GM19099 (cell line): ENCODE measurements around the gene PKP1.

Experiments
- POLR2A ChIP-seq: IDR thresholded peaks from 3 replicates; pipeline ENCODE4 v1.6.1; 2011; ENCODE audit warnings: low read depth; ENCODE audit not compliant: insufficient read length; ENCODE audit errors: extremely low read depth

PKP1 gene

DNA sequence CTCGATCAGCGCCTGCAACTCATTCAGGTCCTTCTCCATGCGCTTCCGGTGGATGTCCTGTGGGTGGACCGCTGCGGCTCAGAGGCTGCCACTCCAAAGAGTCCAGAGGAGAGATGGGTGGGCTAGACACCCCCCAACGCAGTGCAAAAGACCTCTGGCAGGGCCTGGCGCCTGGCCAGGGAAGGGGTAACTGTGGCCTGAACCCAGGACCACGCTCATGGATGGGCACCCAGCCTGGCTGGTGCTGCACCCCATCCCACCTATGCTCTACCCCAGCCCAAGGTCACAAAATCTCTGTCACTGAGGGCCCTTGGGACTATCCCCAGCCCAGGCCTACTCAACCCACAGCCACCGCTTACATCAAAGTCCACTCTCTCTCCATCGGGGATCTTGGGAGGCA is 81.9 kb downstream of the PKP1 start:
- TF ChIP-seq POLR2A: no peak

DNA sequence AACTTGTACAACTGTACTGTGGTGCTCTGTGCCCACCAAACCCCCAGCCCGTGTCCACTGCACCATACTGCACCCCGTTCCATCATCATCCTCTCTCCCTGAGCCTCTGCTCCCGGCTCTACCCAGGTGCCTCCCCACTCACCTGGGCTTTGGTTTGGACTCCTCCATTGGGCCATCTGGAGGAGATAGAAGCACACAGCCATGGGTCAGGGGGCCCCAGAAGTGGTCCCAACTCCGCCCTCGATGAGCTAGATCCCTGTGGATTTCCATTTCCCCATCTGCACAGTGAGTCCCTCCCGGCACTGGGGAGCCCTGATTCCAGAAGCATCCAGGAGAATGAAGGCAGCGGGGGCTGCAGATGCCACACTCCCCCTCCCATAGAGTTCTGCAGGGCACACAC is 83.4 kb downstream of the PKP1 start:
- TF ChIP-seq POLR2A: no peak

DNA sequence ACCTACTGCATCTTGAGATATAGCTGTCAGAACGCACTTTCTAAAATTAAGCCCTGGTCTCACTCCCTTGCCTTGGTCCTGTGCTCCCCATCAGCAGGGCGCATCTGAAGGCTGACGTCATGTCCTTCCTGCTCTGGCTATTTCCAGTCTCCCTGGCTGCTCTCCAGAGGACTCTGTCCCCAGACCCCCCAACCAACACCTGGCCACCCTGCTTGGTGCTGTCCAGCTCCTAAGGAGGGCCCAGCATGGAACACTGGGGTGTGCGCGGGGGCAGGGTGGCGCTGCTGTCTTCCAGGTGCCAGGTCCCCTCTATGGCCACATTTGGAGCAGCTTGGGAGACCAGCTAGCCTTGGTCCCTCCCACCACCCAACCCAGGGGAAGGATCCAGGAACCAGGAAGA is 85.9 kb downstream of the PKP1 start:
- TF ChIP-seq POLR2A: no peak

DNA sequence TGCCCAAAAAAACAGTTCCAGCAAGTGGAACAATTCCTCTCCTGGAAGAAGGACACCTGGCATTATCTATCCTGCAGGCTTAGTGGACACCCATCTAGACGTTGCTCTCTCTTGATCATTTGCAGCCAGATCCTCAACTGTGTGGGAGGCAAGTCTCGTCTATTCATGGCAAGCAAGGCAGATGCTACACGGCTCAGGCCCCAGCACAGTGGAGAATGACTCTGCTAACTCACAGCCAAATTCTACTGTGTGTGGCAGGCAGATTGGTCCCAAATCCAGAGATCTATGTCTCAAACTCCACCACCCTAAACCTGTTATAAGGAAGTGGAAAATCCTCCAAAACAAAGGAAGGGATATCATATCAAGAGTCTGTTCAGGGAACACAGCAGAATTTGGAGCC is 87.2 kb downstream of the PKP1 start:
- no peak for TF ChIP-seq POLR2A

DNA sequence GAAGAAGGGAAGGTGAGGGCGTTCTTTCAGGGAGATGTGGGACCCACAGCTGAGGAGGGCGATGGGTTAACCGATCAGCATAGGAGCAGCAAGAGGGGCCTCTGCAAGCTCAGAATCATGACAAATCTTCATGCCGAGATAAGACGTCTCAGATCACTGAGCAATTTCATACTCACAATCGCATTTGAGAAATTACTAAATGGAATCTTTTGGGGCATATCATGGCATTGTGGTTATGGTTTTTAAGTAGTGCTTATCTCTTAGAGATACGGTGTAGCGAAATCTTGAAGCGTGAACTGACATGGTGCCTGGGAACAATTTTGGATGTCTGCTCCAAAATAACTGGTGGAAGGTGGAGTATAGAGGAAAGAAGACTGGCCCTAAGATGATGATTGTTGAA is 88.0 kb downstream of the PKP1 start:
- TF ChIP-seq POLR2A: no peak

DNA sequence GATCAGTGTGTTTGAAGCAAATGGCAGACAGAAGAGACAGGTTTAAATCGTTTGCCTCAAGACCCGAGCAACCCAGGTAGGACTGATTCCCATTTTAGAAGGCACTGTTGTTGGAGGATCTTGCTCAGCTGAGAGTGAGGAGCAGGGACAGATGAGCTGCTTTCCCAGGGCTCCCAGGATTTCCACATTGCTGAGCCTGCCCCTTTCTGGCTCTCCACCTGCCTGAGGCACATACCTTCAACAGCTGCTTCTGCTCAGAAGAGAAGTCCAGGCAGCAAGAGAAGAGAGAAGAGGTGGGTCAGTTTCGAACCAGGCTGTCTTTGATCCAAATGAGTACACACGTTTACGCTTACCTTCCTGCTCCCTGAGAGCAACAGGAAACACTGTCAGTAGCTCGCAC is 88.5 kb downstream of the PKP1 start:
- TF ChIP-seq POLR2A: no peak

DNA sequence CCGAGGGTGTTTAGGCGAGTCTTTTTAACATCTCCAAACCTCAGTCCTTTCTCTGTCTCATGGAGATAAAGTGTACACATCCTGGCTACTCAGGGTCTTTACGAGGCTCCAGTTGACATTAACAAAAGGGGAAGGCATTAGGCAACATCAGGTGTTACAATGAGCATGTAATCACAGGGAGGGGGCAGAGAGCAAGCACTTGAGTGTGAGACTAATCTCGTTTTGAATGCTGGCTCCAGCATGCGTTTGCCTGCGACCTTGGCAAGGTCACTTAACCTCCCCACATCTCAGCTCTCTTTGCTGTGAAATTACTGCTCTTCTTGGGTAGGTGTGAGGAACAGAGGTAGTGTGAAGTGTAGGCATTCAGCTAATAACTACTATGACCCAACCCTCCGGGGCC is 91.1 kb downstream of the PKP1 start:
- no peak for TF ChIP-seq POLR2A

DNA sequence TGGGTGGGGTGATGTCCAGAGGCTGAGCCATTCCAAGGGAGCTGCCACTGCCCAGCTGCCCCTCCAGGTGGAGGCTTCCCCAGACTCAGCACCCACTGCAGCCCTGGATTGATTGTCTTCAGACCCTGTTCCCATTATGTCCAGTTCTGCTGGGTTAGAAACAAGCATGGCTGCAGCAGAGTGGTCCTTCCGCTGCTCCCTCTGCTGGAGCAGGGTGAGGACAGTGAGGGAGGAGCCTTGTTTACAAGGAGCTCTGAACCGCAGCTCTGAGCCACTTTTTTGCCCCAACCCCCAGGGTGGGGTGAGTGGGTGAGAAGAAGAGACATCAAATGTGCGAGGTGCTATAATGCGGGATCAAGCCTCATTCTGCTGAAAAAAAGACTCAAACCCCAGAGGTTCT is 91.9 kb downstream of the PKP1 start:
- no peak for TF ChIP-seq POLR2A

DNA sequence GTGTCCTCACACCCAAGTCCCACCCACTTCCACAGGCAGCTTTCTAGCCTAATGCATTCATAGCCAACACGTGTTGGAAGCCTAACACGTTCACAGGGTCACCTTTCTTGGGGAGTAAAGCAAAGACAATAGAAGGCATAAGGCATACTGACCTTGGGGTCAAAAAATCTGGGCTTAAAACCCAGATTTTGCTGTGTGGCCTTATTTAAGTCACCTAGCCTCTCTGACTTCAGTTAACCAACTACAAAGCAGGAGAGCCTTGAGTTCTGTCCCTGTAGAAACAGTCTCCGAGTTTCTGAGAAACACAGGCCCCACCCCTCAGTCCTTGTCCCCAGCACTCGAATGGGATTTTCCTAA is 92.8 kb downstream of the PKP1 start:
- TF ChIP-seq POLR2A: no peak

DNA sequence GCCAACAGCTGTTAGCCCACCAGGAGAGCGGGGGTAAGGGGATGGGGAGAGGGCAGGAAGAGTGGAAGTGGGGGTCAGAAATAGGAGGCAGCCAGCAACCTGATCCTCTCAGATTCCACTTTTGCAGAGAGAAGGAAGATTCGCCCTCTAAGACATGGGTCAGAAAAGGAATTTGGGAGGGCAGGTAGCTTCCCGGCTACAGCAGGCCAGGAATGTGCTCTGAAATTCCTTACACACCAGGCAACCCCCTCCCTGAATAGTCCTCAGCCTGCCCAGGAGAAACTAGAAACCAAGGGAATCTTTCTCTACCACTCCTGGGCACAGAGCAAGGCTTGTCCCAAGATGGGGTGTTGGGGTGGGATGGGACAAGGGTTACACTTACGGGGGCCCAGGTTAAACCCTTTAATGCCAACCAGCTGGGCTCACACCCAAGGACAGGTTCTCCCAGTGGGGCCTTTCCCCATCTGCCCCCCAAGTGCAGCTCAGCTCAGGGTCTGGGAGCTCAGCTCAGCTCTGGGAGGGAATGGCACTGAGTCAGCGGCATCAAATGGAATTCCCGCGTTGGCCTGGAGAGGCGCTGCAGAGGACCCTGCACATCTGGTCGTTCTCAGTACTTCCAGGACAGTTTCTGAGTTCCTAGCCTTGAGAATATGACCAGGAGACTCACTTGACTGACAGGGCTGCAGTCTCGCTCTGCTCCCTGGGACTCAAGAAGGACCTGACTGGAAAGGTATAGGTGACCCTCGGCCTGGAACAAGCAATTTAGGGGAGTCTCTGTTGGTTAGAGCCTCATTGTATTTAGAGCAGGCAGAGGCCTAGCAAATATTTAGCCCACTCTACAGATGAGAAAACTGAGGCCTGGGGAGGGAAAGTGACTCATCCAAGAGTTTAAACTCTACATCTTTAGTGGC is 93.4 kb downstream of the PKP1 start:
- no peak for TF ChIP-seq POLR2A

DNA sequence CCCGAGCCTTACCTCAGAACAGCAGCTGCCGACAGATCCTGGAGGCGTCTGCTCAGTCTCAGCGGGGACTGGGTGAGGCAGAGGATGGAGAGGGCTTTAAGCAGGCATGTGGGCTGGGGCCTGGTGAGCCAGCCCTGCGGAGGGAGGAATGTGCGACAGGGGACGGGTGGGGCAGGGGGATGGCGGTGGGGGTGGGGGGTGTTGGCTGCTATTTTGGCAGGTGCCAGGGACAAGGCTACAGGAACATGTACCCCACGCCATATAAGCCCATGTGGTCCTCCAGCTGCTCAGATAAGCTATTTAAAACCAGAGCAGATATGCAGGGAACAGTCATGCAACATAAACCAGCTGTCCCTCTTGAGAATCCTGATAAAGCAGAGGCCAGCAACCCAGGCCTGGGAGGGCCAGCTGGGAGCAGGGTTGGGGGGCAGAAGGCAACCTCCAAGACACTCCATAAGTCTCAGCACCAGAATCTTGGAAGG is 94.3 kb downstream of the PKP1 start, which contains the start of gene TNNT2:
TSS of gene TNNT2 (minus strand) at position 70 of the 482 bp plus-strand sequence. CDS start 4,426 bp downstream, outside the sequence.
- TF ChIP-seq POLR2A: no peak

DNA sequence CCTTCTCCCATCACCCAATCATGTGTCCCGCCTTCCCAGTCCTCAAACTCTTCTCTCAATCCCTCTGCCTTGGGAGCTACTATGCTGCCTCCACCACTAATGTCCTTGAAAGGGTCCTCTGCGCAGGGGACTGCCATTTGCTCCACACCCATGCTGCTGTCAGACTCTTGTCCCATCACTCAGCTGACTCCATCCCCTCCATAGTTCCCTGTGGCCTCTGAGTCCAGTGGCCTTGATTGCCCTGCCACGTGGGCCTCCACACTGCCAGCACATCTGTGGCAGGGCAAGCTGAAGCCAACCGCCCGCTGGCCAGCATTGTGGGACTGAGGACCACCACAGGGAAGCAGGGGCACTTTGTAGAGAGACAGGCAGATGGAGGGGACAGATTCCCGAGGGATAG is 95.5 kb downstream of the PKP1 start:
- no peak for TF ChIP-seq POLR2A

DNA sequence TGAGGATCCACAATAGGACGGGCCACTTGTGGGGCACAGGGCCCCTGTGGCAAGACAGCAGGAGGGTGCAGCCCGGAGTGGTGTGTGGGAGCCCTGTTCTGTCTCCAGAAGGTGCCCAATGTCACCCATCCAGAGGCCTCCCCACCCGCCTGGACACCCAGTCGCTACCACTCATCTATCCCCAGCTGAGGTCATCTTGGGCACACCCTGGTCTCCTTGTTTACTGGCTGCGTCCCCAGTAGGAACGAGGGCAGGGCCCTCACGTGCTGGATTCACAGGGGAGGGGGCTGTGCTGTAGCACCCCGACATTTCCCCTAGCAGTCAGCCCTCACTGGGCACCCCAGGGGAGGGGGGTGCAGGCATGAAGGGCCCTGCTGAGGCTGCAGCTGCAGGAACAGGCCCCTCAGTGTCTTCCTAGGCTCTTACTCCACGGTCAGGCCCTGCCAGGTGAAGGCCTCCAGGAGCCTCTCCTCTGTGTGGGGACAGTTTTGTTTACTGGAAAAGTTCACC is 96.5 kb downstream of the PKP1 start:
- no peak for TF ChIP-seq POLR2A

DNA sequence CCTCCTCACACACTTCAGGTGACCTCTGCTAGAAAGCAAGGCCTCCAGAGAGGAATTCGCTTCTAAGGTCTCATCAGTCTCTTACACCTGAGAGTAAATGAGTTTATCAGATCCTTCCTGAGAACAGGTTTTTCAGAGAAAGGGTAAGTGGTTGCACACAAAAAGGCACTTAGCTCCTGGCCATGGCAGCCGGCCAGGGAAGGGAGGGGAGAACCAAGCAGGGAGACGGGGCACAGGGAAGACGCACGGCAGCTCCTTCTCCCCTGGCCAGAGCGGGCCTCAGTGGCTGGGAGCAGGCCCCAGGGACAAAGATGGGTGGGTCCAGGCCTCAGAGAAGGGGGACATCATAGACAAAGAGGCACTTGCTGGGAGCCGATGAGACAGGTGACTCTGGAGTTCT is 97.8 kb downstream of the PKP1 start:
- TF ChIP-seq POLR2A: no peak
